GM12801 (cell line): ENCODE measurements around the gene SEC14L3.

Experiments used
- TF ChIP-seq, protein P1 (sequence below): IDR thresholded peaks from one replicate; pipeline ENCODE4 v1.5.1; 2011; ENCODE audit warnings: control low read depth; ENCODE audit not compliant: insufficient read length; ENCODE audit errors: extremely low read depth

Gene SEC14L3

GRCh38 chr22:30453731-30454510 lies 17.9 kb downstream of the SEC14L3 start:
- TF ChIP-seq, protein P1, sequence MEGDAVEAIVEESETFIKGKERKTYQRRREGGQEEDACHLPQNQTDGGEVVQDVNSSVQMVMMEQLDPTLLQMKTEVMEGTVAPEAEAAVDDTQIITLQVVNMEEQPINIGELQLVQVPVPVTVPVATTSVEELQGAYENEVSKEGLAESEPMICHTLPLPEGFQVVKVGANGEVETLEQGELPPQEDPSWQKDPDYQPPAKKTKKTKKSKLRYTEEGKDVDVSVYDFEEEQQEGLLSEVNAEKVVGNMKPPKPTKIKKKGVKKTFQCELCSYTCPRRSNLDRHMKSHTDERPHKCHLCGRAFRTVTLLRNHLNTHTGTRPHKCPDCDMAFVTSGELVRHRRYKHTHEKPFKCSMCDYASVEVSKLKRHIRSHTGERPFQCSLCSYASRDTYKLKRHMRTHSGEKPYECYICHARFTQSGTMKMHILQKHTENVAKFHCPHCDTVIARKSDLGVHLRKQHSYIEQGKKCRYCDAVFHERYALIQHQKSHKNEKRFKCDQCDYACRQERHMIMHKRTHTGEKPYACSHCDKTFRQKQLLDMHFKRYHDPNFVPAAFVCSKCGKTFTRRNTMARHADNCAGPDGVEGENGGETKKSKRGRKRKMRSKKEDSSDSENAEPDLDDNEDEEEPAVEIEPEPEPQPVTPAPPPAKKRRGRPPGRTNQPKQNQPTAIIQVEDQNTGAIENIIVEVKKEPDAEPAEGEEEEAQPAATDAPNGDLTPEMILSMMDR, result no peak

DNA sequence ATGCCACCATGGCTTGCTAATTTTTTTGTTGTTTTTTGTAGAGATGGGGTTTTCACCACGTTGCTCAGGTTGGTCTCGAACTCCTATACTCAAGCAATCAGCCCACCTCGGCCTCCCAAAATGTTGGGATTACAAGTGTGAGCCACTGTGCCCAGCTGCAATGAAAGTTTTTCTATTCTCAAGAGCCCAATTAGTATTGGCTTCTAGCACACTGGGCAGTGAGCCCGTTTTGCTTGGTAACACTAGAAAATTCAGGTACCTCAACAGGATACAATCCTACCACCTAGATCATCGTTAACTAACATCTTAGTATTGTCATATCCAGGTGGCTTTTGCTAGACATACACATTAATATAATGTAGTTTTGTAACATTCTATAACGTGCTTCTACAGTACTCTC lies 19.0 kb downstream of the SEC14L3 start:
- TF ChIP-seq, protein P1, result no peak

DNA sequence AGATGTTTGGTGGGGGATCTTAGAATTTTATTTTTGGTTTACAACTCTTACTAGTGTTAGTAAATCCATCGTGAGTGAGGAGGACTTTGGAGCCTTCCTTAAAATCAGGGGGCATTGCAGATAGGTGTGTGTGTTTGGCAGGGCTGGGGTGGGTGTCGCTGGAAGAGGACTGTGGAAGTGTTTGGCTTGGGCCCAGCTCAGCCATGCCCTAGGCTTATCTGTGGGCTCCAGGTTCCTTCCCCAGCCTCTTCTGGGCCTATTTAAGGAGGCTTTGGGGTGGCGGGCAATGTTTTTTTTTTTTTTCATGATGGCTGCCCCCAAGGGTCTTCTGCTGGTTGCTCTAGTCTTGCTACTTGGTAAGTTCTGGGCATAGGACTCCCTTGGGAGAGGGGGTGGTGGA lies 24.2 kb downstream of the SEC14L3 start:
- TF ChIP-seq, protein P1, result no peak

GRCh38 chr22:30445438-30446145 lies 26.2 kb downstream of the SEC14L3 start:
- TF ChIP-seq, protein P1, result no peak

DNA sequence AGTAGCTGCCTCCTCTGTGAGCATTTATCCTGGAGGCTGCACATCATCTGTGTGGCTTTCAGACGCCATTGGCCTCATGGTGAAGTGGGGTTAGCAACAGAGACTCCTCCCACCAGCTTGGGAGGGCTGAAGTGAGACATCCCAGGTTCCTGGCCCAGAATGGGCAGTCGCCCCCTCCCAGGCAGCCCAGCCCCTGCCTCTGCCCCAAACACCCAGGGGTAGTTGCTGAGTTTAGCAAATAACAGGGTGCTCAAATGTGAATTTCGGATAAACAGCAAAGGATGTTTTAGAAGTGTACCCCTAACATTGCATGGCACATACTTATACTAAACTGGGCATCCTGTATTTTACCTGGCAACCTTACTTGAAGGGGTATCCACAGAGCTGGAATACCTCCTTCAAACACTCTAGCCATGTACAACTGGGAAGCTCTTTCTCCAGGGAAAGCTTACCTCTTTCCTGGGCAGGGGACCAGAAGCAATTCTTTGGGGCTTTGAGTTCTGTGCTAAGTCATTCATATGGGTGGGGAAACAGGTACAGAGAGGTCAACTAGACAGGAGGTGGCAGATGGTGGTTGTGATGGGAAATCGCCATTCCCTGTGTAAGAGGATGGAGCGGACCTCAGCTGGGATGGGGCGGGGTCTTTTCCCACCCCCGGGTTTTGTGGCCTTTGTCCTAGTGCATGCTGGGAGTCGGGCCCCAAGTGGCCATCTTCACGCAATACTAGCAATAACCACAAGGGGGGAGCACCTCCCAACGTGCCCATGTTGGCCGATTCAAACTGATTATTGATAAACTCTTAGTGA lies 27.0 kb downstream of the SEC14L3 start:
- TF ChIP-seq, protein P1, result no peak

DNA sequence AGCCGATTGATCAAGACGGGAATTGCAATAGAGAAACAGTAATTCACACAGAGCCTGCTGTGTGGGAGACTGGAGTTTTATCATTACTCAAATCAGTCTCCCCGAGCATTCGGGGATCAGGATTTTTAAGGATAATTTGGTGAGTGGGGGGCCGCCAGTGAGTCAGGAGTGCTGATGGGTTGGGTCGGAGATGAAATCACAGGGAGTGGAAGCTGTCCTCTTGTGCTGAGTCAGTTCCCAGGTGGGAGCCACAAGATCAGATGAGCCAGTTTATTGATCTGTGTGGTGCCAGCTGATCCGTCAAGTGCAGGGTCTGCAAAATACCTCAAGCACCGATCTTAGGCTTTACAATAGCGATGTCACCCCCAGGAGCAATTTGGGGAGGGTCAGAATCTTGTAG lies 30.7 kb downstream of the SEC14L3 start:
- TF ChIP-seq, protein P1, result no peak

- TF ChIP-seq, protein P1, result no peak
These were observed 32.0 kb downstream of the SEC14L3 start for GRCh38 chr22:30439836-30440235.
